Liver (tissue), 3 donors: ENCODE measurements around the gene MYO18A.

Experiments
- JUND ChIP-seq, 2 donors: IDR thresholded peaks; 2 replicates each; pipeline ENCODE4 v1.6.1; 2016; ENCODE audit warnings: antibody characterized with exemption in 2 of 2
- TAF1 ChIP-seq: conservative IDR thresholded peaks from 2 replicates; pipeline ENCODE4 v1.6.1; 2016; ENCODE audit warnings: antibody characterized with exemption, mild to moderate bottlenecking
- TF ChIP-seq, protein P1 (sequence below): fragments of 150-350 bp; IDR thresholded peaks from 2 replicates; pipeline ENCODE4 v1.5.1; 2017; ENCODE audit warnings: improper control_type of control experiment, low read depth, low read length; ENCODE audit not compliant: missing input control
- TF ChIP-seq, protein P2 (sequence below): IDR thresholded peaks from 2 replicates; pipeline ENCODE4 v1.6.1; 2016; ENCODE audit warnings: antibody characterized with exemption, mild to moderate bottlenecking
- donor health status: healthy.
- donor health status: healthy.

DNA sequence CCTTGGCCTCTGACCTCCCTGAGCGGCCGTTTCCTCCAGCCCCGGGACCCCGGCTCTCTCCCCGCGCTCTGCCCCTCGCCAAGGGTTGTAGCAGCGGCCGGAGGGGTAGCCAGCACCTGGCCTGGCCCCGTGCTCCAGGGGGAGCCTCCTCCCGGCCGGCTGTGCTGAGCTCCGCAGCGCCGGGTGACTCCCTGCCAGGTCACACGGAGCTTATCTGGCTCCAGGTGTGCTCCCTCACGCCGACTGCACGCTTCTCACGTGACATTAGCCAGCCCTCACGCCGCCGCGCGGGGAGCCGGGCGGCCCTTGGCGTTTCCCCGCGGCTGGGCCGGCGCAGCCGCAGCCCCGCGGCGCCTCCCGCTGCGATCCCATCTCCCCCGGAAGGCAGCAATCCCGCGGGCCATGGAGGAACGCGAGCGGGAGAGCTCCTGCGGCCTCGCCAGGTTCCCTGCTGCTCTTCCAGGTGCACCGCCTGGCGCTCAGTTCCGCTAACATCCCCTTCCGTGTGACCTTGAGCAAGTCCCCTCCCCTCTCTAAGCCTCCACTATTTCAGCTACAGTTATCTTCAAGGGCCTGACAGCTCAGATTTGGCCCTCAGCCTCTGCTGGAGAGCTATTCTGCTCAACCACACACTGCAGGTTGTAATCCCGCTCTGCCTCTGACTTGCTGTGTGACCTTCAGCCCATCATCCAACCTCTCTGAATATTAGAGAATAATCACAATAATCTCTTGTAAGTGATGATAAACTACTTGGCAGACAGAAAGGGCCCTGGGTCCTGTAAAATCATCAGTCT lies 3.4 kb downstream of the MYO18A start:
- no peak for TF ChIP-seq TAF1
- TF ChIP-seq, protein P1, sequence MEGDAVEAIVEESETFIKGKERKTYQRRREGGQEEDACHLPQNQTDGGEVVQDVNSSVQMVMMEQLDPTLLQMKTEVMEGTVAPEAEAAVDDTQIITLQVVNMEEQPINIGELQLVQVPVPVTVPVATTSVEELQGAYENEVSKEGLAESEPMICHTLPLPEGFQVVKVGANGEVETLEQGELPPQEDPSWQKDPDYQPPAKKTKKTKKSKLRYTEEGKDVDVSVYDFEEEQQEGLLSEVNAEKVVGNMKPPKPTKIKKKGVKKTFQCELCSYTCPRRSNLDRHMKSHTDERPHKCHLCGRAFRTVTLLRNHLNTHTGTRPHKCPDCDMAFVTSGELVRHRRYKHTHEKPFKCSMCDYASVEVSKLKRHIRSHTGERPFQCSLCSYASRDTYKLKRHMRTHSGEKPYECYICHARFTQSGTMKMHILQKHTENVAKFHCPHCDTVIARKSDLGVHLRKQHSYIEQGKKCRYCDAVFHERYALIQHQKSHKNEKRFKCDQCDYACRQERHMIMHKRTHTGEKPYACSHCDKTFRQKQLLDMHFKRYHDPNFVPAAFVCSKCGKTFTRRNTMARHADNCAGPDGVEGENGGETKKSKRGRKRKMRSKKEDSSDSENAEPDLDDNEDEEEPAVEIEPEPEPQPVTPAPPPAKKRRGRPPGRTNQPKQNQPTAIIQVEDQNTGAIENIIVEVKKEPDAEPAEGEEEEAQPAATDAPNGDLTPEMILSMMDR = no peak
- peak in 1 of 2 donors; percentile 30 for TF ChIP-seq JUND (IDR thresholded peaks at IDR 0.05)
- TF ChIP-seq, protein P2, sequence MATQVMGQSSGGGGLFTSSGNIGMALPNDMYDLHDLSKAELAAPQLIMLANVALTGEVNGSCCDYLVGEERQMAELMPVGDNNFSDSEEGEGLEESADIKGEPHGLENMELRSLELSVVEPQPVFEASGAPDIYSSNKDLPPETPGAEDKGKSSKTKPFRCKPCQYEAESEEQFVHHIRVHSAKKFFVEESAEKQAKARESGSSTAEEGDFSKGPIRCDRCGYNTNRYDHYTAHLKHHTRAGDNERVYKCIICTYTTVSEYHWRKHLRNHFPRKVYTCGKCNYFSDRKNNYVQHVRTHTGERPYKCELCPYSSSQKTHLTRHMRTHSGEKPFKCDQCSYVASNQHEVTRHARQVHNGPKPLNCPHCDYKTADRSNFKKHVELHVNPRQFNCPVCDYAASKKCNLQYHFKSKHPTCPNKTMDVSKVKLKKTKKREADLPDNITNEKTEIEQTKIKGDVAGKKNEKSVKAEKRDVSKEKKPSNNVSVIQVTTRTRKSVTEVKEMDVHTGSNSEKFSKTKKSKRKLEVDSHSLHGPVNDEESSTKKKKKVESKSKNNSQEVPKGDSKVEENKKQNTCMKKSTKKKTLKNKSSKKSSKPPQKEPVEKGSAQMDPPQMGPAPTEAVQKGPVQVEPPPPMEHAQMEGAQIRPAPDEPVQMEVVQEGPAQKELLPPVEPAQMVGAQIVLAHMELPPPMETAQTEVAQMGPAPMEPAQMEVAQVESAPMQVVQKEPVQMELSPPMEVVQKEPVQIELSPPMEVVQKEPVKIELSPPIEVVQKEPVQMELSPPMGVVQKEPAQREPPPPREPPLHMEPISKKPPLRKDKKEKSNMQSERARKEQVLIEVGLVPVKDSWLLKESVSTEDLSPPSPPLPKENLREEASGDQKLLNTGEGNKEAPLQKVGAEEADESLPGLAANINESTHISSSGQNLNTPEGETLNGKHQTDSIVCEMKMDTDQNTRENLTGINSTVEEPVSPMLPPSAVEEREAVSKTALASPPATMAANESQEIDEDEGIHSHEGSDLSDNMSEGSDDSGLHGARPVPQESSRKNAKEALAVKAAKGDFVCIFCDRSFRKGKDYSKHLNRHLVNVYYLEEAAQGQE = no peak
